ENCODE data around the gene AKAP12. TPM values are rescaled to one million over a fixed set of nuclear protein-coding genes. Genes with fewer than 3 reads are reported as not detected.
"Not testable (repeated sequence)": the region's sequence is repeated elsewhere in the genome, so short reads cannot be mapped to it uniquely, and the experiment has no call there.

Gene AKAP12
- total RNA-seq, 1 donor from 2014 or later: 15.4 TPM

DNA sequence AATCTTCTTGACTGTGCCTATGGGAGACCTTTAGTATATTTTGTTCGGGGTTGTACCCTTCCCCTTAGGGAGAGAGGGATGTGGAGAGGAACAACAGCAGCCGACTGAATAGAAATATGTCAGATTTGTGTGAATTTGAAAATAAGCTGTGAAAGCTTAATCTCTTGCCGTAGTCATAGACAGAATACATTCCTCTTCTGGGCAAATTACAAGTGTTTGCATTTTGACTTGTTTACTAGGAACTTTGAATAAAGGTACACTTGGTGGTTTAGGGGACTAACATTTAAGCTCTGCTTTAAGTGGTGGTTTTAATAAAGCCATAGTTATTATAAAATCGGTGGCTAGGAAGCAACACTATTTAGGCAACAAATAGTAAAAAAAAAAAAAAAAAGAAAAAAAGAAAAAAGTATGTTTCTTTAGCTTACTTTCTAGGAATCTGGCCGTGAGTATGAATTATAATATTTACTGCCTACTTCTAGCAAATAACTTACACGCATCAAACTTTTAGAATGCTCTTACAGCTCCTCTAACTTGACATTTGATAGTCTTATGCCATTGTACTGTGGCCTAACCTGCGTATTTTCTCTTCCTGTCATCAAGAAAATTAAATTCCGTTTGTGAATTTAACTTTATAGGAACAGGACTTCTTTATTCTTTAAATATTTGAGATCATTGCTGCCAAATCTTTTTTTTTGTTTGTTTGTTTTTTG lies 86.5 kb downstream of the AKAP12 start:
- intact Hi-C loops (cut with DNase I): no loop called here
- DNase-seq (ENCODE audit: low spot score): no peak

DNA sequence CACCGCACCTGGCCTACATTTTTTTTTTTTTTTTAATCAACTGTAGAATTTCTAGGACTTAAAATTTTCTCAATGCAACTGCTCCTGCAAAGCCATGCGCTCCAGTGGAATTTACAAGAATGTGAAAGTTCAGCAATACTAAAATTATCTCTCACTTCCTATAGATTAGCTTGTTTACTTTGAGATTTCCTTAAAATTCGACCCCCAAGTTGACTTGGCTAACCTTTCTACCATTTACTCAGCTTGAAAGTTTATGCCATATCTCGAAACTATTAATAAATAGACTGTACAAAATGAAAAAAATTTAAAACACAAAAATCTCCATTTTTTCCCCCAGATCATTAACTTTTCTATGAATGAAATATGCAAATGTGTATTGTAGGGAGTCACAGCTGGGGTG lies 87.3 kb downstream of the AKAP12 start:
- no peak for DNase-seq (ENCODE audit: low spot score)
- intact Hi-C loops (cut with DNase I): no loop called here

DNA sequence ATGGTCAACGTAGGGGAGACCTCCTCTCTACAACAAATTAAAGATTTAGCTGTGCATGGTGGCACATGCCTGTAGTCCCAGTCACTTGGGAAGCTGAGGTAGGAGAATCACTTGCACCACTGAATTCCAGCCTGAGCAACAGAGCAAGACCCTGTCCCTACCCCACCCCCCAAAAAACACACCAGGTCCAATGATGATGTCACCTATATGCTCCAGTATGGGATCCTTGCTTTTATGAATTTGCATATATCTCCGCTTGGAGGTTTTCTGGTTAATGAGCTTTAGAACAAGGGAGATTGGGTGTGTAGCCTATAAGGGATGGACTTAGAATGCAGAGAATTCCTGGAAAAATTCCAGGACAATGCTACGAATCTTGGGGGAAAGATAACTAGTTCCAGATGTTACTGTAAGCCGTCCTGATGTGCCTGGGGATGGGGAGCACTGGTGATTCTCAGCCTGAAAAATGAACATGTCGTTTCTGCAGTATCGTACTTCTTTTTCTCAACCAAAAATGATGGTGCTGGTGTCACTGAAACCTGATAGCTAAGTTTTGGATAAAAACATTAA lies 90.4 kb downstream of the AKAP12 start:
- intact Hi-C loops (cut with DNase I): no loop called here
- DNase-seq (ENCODE audit: low spot score): no peak

DNA sequence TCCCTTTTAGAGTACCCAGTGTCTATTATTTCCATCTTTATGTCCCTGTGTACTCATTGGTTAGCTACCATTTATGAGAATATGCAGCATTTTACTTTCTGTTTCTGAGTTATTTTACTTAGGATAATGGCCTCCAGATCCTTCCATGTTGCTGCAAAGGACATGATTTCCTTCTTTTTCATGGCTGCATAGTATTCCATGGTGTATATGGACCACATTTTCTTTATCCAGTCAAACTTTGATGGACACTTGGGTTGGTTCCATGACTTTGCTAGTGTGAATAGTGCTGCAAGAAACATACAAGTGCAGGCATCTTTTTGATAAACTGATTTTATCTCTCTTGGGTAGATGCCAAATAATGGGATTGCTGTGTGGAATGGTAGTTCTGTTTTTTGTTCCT lies 96.2 kb downstream of the AKAP12 start:
- DNase-seq (ENCODE audit: low spot score): no peak
- intact Hi-C loops (cut with DNase I): no loop called here

DNA sequence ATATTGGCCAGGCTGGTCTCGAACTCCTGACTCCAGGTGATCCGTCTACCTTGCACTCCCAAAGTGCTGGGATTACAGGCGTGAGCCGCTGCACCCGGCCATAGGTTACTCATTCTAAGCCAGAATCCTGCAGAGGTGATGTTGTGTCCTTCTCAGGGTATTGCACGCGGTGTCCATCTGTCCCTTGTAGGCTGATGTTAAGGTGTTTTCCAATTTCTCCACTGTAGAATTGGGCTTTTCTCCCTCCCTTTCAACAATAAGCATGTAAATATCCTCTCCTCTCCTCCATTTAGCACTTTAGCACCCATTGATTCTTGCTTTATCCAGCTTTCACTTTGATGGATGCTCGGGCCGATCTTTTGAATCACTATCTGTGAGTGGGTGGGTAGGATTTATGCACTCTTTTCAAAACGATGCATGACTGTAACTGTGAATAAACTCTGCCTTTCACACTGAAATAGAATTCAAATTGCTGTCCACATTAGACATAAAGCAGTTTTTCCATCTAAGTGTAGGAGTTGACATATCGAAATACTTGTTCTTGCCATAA lies 99.0 kb downstream of the AKAP12 start:
- intact Hi-C loops (cut with DNase I): no loop called here
- no peak for DNase-seq (ENCODE audit: low spot score)

DNA sequence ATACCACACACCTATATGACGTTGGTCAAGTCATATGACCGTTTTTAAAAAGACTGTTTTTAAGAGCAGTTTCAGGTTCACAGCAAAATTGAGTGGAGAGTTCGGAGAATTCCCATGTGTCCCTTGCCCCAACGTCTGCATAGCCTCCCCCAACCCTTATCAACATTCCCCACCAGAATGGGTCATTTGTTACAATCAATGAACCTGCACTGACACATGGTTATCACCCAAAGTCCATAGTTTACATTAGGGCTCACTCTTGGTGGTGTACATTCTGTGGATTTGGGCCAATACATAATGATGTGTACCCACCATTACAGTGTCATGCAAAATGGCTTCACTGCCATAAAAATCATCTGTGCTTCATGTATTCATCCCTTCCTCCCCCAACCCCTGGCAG lies 99.6 kb downstream of the AKAP12 start:
- no peak for DNase-seq (ENCODE audit: low spot score)
- intact Hi-C loops (cut with DNase I): no loop called here

DNA sequence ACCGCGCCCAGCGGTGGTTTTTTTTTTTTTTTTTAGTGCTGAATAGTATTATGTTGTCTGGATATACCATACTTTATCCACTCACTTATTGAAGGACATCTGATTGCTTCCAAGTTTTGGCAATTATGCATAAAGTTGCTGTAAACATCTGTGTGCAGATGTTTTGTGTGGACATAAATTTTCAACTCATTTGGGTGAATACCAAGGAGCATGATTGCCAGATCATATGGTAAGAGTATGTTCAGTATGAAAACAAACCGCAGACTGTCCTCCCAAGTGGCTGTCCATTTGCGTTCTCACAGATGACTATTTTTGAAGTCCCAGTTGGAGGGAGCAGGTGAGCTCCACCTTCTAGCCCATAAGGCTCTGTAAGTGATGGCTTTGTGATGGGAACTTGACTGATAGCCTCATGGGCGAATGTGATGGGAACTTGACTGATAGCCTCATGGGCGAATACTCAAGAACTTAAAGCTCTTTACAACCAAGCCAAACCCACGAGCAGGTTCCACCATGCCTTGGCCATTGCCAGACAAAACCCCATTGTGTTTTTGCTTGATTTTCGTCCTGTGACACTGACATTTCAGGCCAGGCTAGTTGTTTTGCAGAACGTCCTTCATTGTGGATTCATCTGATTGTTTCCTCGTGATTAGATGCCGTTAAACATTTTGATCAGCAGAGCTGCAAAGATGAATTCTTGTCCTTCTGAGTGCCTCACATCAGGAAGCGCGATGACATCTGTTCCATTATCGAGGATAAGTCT lies 100.6 kb downstream of the AKAP12 start:
- no peak for DNase-seq (ENCODE audit: low spot score)
- intact Hi-C loops (cut with DNase I): no loop called here

DNA sequence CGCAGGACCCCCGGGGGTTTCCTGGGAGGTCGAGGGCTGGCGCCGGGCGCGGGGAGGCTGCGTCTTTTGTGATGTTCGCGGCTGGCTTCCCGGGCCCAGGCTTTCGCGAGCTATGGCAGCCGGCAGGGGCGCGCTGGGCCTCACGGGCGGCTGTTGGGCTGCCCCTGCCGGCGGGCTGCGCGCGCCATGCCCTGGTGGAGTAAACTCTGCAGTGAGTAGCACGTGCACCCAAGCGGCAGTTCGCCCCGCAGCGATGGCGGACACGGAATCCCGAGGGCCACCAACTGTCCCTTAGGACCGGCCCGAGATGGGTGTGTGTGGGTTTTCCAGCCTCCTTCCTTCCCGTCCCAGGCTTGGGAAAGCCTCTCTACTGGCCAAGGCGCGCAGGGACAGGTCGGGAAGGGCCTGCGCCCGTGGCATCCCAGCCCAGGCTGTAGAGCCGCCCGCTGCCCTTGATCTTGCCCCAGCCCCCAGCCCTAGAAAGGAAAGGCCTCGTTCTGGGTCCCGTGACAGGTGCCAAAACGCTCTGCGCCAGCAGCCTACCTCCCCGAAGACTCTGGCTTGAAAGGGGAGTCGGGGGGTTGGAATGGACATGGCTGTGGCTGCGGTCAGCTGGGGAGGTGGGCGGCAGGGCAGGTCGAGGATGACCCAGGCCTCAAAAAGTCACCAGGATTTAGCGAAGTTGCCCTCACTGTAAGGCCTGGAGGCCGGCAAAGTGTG lies 101.9 kb downstream of the AKAP12 start:
- intact Hi-C loops (cut with DNase I): no loop called here
- no peak for DNase-seq (ENCODE audit: low spot score)

DNA sequence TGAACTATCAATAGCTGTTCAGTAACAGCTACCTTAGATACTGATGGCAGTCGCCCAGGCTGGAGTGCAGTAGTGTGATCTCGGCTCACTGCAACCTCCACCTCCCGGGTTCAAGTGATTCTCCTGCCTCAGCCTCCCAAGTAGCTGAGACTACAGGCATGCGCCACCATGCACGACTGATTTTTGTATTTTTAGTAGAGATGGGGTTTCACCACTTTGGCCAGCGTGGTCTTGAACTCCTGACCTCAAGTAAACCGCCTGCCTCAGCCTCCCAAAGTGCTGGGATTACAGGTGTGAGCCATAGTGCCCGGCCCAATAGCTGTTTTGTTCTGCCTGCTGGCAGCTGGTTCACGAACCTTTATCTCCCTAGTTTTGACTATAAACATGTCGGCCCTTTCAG lies 103.0 kb downstream of the AKAP12 start:
- intact Hi-C loops (cut with DNase I); DNase-seq (ENCODE audit: low spot score): not testable (repeated sequence)

DNA sequence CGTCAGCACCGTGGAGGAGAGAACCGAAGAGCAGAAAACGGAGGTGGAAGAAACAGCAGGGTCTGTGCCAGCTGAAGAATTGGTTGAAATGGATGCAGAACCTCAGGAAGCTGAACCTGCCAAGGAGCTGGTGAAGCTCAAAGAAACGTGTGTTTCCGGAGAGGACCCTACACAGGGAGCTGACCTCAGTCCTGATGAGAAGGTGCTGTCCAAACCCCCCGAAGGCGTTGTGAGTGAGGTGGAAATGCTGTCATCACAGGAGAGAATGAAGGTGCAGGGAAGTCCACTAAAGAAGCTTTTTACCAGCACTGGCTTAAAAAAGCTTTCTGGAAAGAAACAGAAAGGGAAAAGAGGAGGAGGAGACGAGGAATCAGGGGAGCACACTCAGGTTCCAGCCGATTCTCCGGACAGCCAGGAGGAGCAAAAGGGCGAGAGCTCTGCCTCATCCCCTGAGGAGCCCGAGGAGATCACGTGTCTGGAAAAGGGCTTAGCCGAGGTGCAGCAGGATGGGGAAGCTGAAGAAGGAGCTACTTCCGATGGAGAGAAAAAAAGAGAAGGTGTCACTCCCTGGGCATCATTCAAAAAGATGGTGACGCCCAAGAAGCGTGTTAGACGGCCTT lies 110.0 kb downstream of the AKAP12 start:
- intact Hi-C loops (cut with DNase I): no loop called here

DNA sequence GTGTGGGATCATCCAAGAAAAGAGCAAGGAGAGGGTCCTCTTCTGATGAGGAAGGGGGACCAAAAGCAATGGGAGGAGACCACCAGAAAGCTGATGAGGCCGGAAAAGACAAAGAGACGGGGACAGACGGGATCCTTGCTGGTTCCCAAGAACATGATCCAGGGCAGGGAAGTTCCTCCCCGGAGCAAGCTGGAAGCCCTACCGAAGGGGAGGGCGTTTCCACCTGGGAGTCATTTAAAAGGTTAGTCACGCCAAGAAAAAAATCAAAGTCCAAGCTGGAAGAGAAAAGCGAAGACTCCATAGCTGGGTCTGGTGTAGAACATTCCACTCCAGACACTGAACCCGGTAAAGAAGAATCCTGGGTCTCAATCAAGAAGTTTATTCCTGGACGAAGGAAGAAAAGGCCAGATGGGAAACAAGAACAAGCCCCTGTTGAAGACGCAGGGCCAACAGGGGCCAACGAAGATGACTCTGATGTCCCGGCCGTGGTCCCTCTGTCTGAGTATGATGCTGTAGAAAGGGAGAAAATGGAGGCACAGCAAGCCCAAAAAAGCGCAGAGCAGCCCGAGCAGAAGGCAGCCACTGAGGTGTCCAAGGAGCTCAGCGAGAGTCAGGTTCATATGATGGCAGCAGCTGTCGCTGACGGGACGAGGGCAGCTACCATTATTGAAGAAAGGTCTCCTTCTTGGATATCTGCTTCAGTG lies 110.8 kb downstream of the AKAP12 start:
- intact Hi-C loops (cut with DNase I): no loop called here

More for the DNA sequence above, 110.0 kb downstream of the AKAP12 start:
- DNase-seq (ENCODE audit: low spot score): peak; percentile 63

DNA sequence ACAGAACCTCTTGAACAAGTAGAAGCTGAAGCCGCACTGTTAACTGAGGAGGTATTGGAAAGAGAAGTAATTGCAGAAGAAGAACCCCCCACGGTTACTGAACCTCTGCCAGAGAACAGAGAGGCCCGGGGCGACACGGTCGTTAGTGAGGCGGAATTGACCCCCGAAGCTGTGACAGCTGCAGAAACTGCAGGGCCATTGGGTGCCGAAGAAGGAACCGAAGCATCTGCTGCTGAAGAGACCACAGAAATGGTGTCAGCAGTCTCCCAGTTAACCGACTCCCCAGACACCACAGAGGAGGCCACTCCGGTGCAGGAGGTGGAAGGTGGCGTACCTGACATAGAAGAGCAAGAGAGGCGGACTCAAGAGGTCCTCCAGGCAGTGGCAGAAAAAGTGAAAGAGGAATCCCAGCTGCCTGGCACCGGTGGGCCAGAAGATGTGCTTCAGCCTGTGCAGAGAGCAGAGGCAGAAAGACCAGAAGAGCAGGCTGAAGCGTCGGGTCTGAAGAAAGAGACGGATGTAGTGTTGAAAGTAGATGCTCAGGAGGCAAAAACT lies 111.5 kb downstream of the AKAP12 start:
- DNase-seq (ENCODE audit: low spot score): peak; percentile 63
- intact Hi-C loops (cut with DNase I): no loop called here

More for the DNA sequence above, 110.8 kb downstream of the AKAP12 start:
- peak; percentile 62 for DNase-seq (ENCODE audit: low spot score)

DNA sequence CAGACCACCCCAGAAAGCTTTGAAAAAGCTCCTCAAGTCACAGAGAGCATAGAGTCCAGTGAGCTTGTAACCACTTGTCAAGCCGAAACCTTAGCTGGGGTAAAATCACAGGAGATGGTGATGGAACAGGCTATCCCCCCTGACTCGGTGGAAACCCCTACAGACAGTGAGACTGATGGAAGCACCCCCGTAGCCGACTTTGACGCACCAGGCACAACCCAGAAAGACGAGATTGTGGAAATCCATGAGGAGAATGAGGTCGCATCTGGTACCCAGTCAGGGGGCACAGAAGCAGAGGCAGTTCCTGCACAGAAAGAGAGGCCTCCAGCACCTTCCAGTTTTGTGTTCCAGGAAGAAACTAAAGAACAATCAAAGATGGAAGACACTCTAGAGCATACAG lies 112.0 kb downstream of the AKAP12 start:
- intact Hi-C loops (cut with DNase I): no loop called here
- DNase-seq (ENCODE audit: low spot score): no peak

DNA sequence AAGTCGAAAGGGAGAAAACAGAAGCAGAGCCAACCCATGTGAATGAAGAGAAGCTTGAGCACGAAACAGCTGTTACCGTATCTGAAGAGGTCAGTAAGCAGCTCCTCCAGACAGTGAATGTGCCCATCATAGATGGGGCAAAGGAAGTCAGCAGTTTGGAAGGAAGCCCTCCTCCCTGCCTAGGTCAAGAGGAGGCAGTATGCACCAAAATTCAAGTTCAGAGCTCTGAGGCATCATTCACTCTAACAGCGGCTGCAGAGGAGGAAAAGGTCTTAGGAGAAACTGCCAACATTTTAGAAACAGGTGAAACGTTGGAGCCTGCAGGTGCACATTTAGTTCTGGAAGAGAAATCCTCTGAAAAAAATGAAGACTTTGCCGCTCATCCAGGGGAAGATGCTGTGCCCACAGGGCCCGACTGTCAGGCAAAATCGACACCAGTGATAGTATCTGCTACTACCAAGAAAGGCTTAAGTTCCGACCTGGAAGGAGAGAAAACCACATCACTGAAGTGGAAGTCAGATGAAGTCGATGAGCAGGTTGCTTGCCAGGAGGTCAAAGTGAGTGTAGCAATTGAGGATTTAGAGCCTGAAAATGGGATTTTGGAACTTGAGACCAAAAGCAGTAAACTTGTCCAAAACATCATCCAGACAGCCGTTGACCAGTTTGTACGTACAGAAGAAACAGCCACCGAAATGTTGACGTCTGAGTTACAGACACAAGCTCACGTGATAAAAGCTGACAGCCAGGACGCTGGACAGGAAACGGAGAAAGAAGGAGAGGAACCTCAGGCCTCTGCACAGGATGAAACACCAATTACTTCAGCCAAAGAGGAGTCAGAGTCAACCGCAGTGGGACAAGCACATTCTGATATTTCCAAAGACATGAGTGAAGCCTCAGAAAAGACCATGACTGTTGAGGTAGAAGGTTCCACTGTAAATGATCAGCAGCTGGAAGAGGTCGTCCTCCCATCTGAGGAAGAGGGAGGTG lies 112.9 kb downstream of the AKAP12 start:
- peak; percentile 68 for DNase-seq (ENCODE audit: low spot score)
- intact Hi-C loops (cut with DNase I): no loop called here

DNA sequence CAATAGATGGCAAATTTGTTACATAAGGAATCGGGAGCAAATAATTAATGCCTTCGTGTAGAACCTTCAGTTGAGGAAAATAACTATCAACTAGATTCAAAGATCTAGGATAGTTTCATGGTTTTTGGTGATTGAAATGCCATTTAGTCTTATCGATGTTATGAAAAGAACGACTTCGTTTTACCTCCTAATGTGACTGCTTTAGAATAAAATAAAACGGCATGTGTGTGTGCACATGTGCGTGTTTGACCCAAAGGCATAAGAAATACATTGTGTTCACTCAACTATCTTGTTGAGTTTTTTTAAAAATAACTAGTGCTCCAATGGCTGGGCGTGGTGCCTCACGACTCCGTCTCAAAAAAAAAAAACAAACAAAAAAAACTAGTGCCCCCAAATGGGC lies 114.0 kb downstream of the AKAP12 start:
- intact Hi-C loops (cut with DNase I): no loop called here
- no peak for DNase-seq (ENCODE audit: low spot score)

DNA sequence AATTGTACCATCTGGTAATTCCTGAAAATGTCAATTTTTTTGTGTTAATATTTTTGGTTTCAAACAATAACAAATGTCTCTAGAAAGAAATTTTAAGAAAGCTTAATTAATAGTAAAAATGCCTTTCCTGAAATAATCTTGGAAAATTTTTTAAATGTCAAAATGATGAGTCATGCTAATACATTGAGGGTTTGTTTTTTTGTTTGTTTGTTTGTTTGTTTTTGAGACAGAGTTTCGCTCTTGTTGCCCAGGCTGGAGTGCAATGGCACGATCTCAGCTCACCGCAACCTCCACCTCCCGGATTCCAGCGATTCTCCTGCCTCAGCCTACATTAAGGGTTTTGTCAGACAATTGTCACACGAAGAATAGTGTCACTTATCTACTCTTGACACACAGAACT lies 117.2 kb downstream of the AKAP12 start:
- DNase-seq (ENCODE audit: low spot score); intact Hi-C loops (cut with DNase I): not testable (repeated sequence)

DNA sequence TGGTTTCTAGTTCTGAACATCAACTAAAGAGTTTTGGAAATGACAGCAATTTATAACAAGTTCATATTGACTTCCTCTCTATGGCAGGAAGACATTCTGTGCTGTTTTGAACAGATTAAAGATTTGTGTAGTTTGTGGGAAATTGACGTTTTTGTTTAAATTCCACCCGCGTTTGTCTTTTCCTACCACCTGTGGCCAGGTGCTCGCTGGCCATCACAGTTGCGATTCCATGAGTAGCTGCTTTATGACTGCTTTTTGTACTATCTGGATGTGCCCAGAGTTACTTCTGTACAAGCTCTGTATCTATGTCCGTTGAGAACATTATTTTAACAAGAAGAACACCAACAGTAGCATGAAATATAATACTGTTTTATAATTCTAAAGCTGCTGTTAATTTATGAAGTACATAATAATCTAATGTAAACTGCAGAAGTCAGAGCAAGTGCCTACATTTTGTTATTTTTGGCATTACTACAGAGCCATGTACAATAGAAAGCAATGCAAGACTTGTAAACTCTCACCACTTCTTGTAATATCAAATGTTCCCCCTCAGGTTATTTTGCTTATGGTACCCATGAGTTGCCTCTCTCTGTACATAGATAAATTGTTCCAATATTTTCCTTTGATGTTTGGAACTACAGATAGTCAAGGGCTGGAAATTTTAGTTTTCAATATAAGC lies 118.1 kb downstream of the AKAP12 start:
- DNase-seq (ENCODE audit: low spot score): no peak
- intact Hi-C loops (cut with DNase I): no loop called here

All from cardiac septum (tissue), 1 donor.